ENCODE measurements around the gene SH3PXD2A.
A peak's percentile ranks its signal among the peaks of the same experiment; 100 is the strongest.

The SH3PXD2A gene

DNA sequence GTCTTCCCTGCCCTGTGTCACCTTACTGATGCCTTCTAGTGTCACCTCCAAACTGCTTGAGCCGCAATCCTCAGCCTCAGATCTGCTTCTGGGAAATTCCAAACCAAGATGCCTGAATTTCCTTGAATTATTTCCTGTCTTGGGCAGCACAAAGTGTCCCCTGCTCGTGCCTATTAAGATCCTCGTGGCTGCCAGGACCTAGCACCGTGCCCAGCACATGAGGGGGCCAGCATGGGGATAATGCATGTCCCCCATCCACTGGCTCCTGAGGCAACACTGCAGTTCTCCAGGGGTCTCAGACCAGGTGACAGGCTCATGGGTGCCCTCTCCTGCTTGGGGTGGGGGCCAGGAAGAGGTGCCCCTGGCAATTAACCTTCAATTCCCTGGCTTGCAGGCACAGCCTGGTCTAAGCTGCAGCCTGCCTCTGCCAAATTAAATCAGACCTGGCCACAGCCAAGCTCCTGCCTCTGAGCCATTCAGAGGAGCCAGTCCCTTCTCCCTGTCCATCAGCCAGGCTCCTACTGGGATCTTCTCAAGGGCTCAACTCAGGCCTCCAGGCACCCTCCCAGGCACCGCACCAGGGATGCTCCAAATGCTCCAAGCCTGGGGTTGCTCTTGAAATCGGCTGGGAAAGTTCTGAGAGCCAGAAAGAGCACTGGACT, 146.6 kb downstream of the SH3PXD2A start:
- DNase-seq, result no peak
- in situ Hi-C loops (cut with MboI; ENCODE audit: low pct_unique_long_range_greater_than_20kb, low sequenced_read_pairs), result no loop called here

- DNase-seq, result no peak
- in situ Hi-C loops (cut with MboI; ENCODE audit: low pct_unique_long_range_greater_than_20kb, low sequenced_read_pairs), result no loop called here
These were observed 147.3 kb downstream of the SH3PXD2A start for GRCh38 chr10:103707956-103708626.

GRCh38 chr10:103706762-103707161, 148.6 kb downstream of the SH3PXD2A start:
- in situ Hi-C loops (cut with MboI; ENCODE audit: low pct_unique_long_range_greater_than_20kb, low sequenced_read_pairs), result no loop called here
- DNase-seq, result no peak

- in situ Hi-C loops (cut with MboI; ENCODE audit: low pct_unique_long_range_greater_than_20kb, low sequenced_read_pairs), result no loop called here
- no peak for DNase-seq
These were observed 149.3 kb downstream of the SH3PXD2A start for GRCh38 chr10:103706047-103706446.

DNA sequence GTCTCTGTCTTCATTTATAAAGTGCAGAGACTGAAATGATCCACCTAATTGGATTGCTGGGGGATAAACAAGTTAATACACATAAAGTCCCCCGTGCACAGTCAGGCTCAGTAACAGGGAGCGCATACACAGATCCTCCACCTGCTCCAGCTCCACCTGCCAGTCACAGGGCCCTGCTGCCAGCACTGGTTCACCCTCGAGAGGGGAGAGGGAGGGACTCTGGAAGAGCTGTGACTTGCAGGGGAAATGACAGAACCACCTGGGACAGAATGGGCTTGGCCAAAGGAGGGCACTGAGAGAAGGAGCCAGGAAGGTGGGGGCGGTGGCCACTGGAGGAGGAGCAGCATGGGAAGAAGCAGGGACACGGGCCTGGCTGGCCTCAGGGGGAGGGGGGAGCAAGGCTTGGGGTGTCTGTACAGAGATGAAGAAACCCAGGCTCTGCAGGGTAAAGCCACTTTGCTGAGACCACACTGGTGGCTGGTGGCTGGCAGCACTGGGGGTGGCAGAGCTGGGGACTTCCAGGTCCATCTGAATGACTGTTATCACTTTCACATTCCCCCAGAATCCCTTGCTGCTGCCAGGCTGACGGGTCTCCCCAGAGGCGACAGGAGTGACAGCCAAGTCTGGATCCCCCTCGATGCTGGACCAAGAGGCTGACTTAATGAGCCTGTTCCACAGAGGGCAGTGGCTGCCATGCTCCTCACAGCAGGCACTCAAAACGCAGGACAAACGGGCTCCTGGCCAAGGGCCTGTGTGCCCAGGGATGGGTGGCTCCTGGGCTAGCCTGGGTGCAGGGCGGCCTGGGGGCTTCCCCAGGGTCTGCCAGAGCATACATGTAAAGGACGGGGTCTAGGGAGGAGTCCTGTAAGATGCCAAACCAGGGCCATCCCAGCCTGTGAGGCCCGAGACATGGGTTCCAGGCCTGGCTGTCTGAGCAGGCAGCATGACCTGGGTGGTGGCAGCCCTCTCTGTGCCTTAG, 151.1 kb downstream of the SH3PXD2A start:
- in situ Hi-C loops (cut with MboI; ENCODE audit: low pct_unique_long_range_greater_than_20kb, low sequenced_read_pairs), result no loop called here
- no peak for DNase-seq

DNA sequence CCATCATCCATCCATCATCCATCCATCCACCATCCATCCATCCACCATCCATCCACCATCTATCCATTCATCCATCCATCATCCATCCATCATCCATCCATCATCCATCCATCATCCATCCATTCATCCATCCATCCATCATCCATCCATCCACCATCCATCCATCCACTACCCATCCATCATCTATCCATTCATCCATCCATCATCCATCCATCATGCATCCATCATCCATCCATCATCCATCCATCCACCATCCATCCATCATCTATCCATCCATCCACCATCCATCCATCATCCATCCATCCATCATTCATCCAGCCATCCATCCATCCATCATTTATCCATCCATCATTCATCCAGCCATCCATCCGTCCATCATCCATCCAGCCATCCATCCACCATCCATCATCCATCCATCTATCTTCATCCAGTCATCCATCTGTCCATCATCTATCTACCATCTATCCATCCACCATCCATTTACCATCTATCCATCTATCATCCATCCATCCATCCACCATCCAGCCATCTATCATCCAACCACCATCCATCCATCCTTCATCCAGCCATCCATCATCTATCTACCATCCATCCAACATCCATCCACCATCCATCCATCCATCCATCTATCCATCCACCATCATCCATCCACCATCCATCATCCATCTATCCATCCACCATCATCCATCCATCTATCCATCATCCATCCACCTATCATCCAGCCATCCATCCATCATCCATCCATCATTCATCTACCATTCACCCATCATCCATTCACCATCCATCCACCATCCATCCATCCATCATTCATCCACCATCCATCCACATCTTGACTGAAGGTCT, 153.8 kb downstream of the SH3PXD2A start:
- no peak for DNase-seq
- in situ Hi-C loops (cut with MboI; ENCODE audit: low pct_unique_long_range_greater_than_20kb, low sequenced_read_pairs), result no loop called here

DNA sequence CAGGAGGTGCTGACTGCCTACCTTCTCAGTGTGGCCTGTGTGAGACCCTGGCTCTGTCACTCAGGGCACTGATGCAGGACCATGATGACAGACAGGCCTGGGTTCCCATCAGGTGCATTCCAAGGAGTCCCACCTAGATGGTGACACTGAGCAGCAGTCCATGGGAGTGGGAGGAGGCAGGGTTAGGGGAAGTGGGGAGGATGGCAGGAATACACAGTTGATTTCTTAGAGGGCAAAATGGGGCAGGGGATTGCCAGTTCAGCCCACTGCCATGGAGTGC, 155.0 kb downstream of the SH3PXD2A start:
- in situ Hi-C loops (cut with MboI; ENCODE audit: low pct_unique_long_range_greater_than_20kb, low sequenced_read_pairs), result no loop called here
- no peak for DNase-seq

DNA sequence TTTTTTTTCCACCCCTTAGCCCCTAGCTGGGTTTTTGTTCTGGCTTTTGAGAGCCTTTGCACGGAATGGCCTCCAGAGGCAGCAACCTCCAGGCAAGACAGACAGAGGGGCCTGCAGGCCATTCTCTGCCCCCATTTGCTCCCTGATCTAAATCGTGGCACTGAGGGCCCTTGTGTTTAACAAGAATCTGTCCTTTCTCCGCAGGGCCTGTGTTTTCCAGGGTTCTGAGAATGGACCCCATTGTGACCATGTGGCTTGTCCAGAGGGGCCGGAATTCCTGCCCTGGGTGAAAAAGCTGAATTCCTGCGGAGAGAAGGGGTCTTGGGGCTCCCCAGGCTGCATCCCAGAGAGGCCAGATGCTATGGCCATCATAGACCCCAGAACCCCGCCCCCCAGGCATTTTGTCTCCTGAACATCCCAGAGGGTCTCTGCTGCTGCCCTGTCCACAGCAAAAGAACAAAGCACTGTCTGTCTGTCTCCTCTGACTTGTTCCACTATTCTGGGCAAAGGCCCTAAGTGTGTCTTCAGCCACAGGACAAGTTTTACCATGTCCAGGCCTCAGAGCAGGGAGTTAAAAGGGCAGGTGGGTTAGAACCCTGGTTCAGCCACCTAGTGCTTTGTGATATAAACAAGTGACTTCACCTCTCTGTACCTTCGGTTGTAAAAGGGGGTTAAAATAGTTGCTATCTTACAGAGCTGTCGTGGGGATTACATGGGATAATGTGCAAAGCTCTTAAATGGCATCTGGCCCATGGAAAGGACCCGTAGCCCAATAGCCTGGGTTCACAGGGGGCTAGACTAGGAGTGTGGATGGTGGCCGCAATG, 155.6 kb downstream of the SH3PXD2A start:
- DNase-seq, result no peak
- in situ Hi-C loops (cut with MboI; ENCODE audit: low pct_unique_long_range_greater_than_20kb, low sequenced_read_pairs), result no loop called here

DNA sequence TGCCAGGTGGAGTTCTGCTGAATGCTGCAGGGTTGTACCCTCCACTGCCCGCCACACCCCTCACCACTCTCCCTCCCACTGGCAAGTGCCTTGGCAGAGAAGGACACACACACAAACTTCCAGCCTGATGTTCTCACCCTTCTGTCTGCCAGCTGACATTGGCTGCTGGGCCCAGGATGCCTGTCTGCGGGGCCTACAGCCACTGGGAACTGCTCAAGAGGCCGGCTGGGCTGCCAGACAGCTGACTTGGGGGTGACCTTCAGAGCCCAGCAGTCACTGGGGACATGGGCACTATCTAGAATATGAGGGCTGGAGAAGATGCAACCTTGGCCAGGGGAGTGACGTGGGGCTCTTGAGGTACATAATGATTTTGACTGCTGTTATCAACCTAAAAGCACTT, 157.1 kb downstream of the SH3PXD2A start:
- in situ Hi-C loops (cut with MboI; ENCODE audit: low pct_unique_long_range_greater_than_20kb, low sequenced_read_pairs), result no loop called here
- no peak for DNase-seq

- in situ Hi-C loops (cut with MboI; ENCODE audit: low pct_unique_long_range_greater_than_20kb, low sequenced_read_pairs), result no loop called here
- no peak for DNase-seq
These were observed 157.6 kb downstream of the SH3PXD2A start for GRCh38 chr10:103697787-103698186.

- in situ Hi-C loops (cut with MboI; ENCODE audit: low pct_unique_long_range_greater_than_20kb, low sequenced_read_pairs), result no loop called here
- peak; percentile 47 for DNase-seq
These were observed 158.8 kb downstream of the SH3PXD2A start for GRCh38 chr10:103696411-103697145.

DNA sequence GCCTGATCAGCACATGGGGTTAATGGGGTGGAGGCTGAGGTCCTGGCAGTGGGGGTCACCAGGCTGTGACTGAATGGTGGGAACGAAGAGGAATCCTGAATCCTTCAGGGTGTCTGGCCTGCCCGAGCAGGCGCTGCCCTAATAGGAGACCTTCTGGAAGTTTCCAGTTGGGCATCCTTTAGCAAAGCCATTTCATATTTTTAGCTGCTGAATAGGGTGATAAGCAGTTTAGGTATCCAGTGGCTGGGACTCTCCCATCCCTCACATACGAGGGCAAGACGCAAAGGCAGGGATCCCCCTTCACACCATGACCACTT, 159.3 kb downstream of the SH3PXD2A start:
- DNase-seq, result no peak
- in situ Hi-C loops (cut with MboI; ENCODE audit: low pct_unique_long_range_greater_than_20kb, low sequenced_read_pairs), result no loop called here

DNA sequence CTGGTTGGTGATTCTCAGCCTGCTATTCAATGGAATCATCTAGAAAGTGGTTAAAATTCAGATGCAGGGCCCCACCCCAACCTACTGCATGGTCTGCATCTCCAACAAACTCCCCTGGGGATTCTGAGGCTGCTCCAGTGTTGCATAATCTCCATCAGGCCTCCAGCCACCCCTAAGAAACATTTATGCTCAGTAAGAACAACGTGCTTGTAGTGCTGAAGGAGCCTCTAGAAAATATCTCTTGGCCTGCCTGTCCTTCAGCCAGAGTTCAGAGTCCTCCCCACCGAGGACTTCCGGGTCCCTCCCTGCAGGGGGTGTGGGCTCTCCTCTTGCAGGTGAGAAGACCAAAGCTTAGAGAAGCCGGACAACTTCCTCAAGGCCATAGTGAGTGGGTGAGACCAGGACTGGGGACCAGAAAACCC, 159.8 kb downstream of the SH3PXD2A start:
- in situ Hi-C loops (cut with MboI; ENCODE audit: low pct_unique_long_range_greater_than_20kb, low sequenced_read_pairs), result no loop called here
- DNase-seq, result no peak

- DNase-seq, result no peak
- in situ Hi-C loops (cut with MboI; ENCODE audit: low pct_unique_long_range_greater_than_20kb, low sequenced_read_pairs), result no loop called here
These were observed 161.6 kb downstream of the SH3PXD2A start for GRCh38 chr10:103693812-103694205.

DNA sequence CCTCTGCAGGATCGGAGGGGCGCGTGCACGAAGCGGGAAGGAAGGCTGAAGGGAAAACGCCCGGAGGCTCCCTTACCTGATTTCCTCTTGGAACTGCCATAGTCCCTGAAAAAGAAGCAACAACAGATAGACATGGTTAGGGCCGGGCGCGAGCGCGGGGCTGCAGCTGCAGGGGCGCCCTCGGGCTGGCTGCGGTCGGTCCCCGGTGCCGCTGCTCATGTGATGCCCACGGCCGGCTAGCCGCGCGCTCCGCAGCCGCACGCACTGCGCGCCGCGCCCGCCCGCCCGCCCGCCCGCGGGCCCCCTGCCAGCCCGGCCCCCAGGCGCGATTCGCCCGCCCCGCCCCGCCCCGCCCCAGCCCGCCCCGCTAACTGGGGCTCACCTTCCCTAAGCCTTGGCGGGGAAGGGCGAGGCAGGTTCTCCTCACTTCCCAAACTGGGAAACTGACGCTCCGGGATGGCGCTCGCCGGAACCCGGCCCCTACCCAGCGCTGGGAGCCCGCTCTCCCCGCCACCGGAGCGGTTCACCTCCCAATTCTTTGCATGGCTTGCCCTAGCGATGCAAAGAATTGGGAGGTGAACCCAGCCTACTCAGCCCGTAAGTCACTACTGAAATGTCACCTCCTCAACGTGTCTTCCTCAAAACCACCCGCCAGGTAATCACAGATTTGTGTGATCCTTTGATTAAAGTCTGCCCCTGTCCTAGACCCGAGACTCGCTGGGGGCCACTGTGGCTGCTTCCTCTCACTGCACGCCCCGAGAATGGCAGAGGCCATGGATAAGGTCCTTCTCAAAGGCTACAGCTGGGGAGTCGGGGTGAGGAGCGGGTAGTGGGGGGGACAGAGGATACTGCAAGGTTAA, 162.2 kb downstream of the SH3PXD2A start:
- in situ Hi-C loops (cut with MboI; ENCODE audit: low pct_unique_long_range_greater_than_20kb, low sequenced_read_pairs), result no loop called here
- DNase-seq, result no peak

DNA sequence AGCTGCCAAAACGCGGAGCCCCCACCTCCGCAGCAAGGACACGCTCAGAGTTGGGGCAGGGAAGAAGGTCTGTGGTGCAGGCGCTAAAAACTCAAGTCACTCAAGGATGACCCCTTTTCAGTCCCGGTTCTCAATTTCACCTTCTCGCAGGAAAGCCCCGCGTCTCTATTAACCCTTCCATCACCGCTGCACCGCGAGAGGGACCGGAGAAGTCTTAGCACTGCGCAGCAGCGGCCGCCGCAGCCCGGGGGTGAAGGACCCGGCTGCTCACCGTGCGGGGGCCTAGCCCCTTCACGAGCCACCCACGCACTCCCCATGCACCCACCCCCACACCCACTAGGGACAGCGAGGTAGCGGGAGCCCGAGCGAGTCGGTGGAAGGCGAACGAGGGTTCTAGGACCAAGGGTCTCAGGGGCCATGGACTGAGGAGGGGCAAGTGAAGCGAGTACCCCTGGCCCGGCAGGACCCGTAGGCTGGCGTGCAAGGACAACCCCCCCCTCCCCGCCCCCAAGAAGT, 162.9 kb downstream of the SH3PXD2A start:
- in situ Hi-C loops (cut with MboI; ENCODE audit: low pct_unique_long_range_greater_than_20kb, low sequenced_read_pairs), result no loop called here

More for the DNA sequence above, 162.9 kb downstream of the SH3PXD2A start:
- DNase-seq, result no peak

All from KBM-7 (cell line).